BLaER1 treated with 17β-estradiol and CSF1 and Interleukin-3, amounts not matched to agents 10 nM and 100 nM (cell line): Measurements from ENCODE around the gene SOX11.
A peak's percentile ranks its signal among the peaks of the same experiment; 100 is the strongest.
"Not testable (repeated sequence)": the region's sequence is repeated elsewhere in the genome, so short reads cannot be mapped to it uniquely, and the experiment has no call there.

Experiments used
- H3K27ac ChIP-seq, 11 experiments: shearing (Covaris generic); formaldehyde crosslinking; 2 replicates each; pipeline ENCODE4 v1.8.1; 2022
- H3K27me3 ChIP-seq, 11 experiments: shearing (Covaris generic); formaldehyde crosslinking; 2 replicates each; pipeline ENCODE4 v1.8.1; 2022
- H3K36me3 ChIP-seq, 11 experiments: shearing (Covaris generic); formaldehyde crosslinking; 2 replicates each; pipeline ENCODE4 v1.8.1; 2022
- H3K4me1 ChIP-seq, 10 experiments: shearing (Covaris generic); formaldehyde crosslinking; 2 replicates each; pipeline ENCODE4 v1.8.1; 2022
- H3K4me2 ChIP-seq, 11 experiments: shearing (Covaris generic); formaldehyde crosslinking; 2 replicates each; pipeline ENCODE4 v1.8.1; 2022
- H3K4me3 ChIP-seq, 10 experiments: shearing (Covaris generic); formaldehyde crosslinking; 2 replicates each; pipeline ENCODE4 v1.8.1; 2022
- H3K9ac ChIP-seq, 11 experiments: shearing (Covaris generic); formaldehyde crosslinking; 2 replicates each; pipeline ENCODE4 v1.8.1; 2022
- H3K9me3 ChIP-seq, 11 experiments: shearing (Covaris generic); formaldehyde crosslinking; replicated peaks in 1 of 11; 2 replicates each; pipeline ENCODE4 v1.8.1; 2022
- H4K20me1 ChIP-seq, 11 experiments: shearing (Covaris generic); formaldehyde crosslinking; 2 replicates each; pipeline ENCODE4 v1.8.1; 2022
- Cebpa-rat ChIP-seq, 11 experiments: shearing (Covaris generic); IDR thresholded peaks; 2 replicates each; pipeline ENCODE4 v1.8.1; 2022

Gene SOX11

GRCh38 chr2:5691985-5692529, at the start of gene SOX11:
Gene SOX11, plus strand, starts transcription at chr2:5692384. Its CDS starts 338 bp downstream, at chr2:5692722.
- Histone ChIP-seq H3K9me3 (no peaks in the 10 kb centered on the region), H3K27me3 (no peaks in the 10 kb centered on the region), H3K4me2 (peak within 1 kb of the TSS; percentile 69 to 98 (median 95)), H3K36me3 (no peaks in the 10 kb centered on the region), H3K4me1 (peaks cover 0 to 14% (median 4%) of the 10 kb centered on the region in 10 experiments; a peak in 10 of 20 replicates), H4K20me1 (peaks cover 0 to 46% (median 33%) of the 10 kb centered on the region in 11 experiments; a peak in 19 of 22 replicates), H3K9ac (peak within 1 kb of the TSS; percentile 82 to 98 (median 95)), H3K4me3 (peak within 1 kb of the TSS; percentile 76 to 94 (median 85)), H3K27ac (peak within 1 kb of the TSS; percentile 40 to 99 (median 93))
- TF ChIP-seq Cebpa-rat (IDR thresholded peaks at IDR 0.05), result no peak

- H3K27me3 ChIP-seq, H3K36me3 ChIP-seq, H3K4me3 ChIP-seq, H4K20me1 ChIP-seq, H3K27ac ChIP-seq, H3K9ac ChIP-seq, H3K4me2 ChIP-seq, H3K4me1 ChIP-seq, H3K9me3 ChIP-seq: not testable (repeated sequence)
These were observed 39.5 kb upstream of the SOX11 start for GRCh38 chr2:5652734-5653133.

DNA sequence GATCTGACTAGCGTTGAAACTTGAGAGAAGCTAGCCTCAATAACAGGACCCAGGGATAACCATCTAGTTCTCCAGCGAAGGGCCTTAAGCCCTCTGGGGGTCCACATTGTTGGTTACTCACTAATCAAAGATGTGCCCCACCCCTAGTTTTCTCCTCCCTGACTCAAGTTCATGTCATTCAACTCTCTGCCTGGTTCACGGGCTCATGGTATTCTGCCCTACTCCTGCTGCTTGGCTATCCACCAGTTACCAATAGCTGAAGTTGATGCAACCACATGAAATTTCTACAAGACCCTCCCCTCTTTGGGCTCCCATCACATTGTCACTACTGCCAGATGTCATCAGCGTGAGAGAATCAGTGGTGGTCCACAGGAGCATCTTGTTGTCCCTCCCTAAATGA, 38.4 kb upstream of the SOX11 start:
- H4K20me1 ChIP-seq, H3K27ac ChIP-seq, H3K27me3 ChIP-seq, H3K4me3 ChIP-seq, H3K36me3 ChIP-seq, H3K9me3 ChIP-seq, H3K4me1 ChIP-seq, H3K4me2 ChIP-seq, H3K9ac ChIP-seq: not testable (repeated sequence)

DNA sequence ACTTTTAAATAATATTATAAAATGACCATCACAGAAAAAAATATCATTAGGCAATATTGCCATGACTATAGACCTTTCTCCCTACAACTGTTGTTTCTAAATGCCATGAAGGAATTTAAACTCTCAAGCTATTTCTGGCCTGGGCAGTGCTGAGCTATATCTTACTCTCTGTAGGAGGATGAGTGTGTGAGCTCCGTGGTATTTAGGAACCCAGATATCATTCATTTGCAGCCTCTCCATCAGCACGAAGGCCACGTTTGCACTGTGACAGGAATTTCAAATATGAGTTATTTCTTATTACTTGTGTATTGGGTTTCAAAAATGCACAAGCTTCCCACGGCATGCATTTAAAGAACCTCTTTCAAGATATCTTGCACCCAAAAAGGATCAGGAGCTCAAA, 35.0 kb upstream of the SOX11 start:
- no peak overlapping the region for H3K9ac ChIP-seq
- no peaks in the 10 kb centered on the region for H4K20me1 ChIP-seq
- no peaks in the 10 kb centered on the region for H3K9me3 ChIP-seq
- H3K36me3 ChIP-seq, result no peaks in the 10 kb centered on the region
- no peak overlapping the region for H3K4me3 ChIP-seq
- H3K27me3 ChIP-seq, result no peaks in the 10 kb centered on the region
- TF ChIP-seq Cebpa-rat (IDR thresholded peaks at IDR 0.05), result no peak
- H3K4me2 ChIP-seq, result no peak overlapping the region
- peaks cover 7 to 16% (median 15%) of the 10 kb centered on the region in 10 experiments; a peak in 17 of 20 replicates for H3K4me1 ChIP-seq
- no peak overlapping the region for H3K27ac ChIP-seq

- TF ChIP-seq Cebpa-rat (IDR thresholded peaks at IDR 0.05), result no peak
- no peak overlapping the region for H3K4me3 ChIP-seq
- H3K9ac ChIP-seq, result no peak overlapping the region
- no peaks in the 10 kb centered on the region for H4K20me1 ChIP-seq
- no peaks in the 10 kb centered on the region for H3K9me3 ChIP-seq
- no peaks in the 10 kb centered on the region for H3K27me3 ChIP-seq
- no peaks in the 10 kb centered on the region for H3K36me3 ChIP-seq
- H3K4me1 ChIP-seq, result peaks cover 7 to 28% (median 15%) of the 10 kb centered on the region in 10 experiments; a peak in 17 of 20 replicates
- H3K27ac ChIP-seq, result peak overlapping the region in 1 of 11 experiments; percentile 41; a peak in 1 of 22 replicates
- H3K4me2 ChIP-seq, result peak overlapping the region in 8 of 11 experiments; percentile 36 to 71 (median 60); a peak in 14 of 22 replicates
These were observed 31.6 kb upstream of the SOX11 start for GRCh38 chr2:5660591-5660990.

DNA sequence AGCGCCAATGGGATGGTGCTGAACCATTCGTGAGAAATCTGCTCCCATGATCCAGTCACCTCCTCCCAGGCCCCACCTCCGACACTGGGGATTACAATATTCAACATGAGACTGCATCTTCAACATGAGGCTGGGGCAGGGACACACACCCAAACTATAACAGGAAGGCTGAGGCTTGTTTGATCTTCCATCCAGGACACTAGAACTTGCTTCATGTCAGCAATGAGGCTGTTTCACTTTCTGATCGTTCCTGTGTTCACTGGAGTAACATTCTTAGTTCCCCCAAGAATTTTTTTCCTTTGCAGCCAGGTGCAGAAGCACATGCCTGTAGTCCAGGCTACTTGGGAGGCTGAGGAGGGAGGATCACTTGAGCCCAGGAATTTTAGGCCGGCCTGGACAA, 30.8 kb upstream of the SOX11 start:
- H4K20me1 ChIP-seq, result no peaks in the 10 kb centered on the region
- H3K27ac ChIP-seq, result peak overlapping the region in 6 of 11 experiments; percentile 25 to 65 (median 40); a peak in 10 of 22 replicates
- no peak overlapping the region; a peak in 1 of 22 replicates for H3K9ac ChIP-seq
- H3K36me3 ChIP-seq, result no peaks in the 10 kb centered on the region
- H3K4me3 ChIP-seq, result no peak overlapping the region
- peak overlapping the region; percentile 36 to 71 (median 60); a peak in 21 of 22 replicates for H3K4me2 ChIP-seq
- TF ChIP-seq Cebpa-rat (IDR thresholded peaks at IDR 0.05), result peak in 2 of 11 experiments; percentile 59 to 70; a peak in 2 of 22 replicates
- no peaks in the 10 kb centered on the region for H3K9me3 ChIP-seq
- peaks cover 12 to 28% (median 18%) of the 10 kb centered on the region in 10 experiments for H3K4me1 ChIP-seq
- H3K27me3 ChIP-seq, result no peaks in the 10 kb centered on the region

- no peak for TF ChIP-seq Cebpa-rat (IDR thresholded peaks at IDR 0.05)
- H3K4me3 ChIP-seq, result no peak overlapping the region
These were observed 27.9 kb upstream of the SOX11 start for GRCh38 chr2:5664278-5664681.

DNA sequence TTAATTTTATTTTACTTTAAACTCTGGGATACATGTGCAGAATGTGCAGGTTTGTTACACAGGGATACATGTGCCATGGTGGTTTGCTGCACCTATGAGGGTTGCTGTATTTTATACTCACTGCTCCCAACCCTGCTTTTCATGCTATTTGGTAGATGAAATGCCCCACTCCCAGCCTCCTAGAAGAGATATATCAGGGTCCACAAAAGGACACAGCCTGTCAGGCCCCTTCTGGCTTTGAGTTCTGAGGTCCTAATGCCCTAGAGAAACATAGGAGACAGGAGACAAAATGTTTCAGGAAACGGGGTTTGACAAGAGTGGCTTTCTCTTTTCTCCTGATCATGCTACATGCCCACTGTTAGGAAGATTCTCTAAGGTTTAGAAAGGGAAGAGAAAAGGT, 27.1 kb upstream of the SOX11 start:
- Histone ChIP-seq H4K20me1 (no peaks in the 10 kb centered on the region), H3K4me1 (peaks cover 21 to 52% (median 29%) of the 10 kb centered on the region in 10 experiments), H3K4me3 (no peak overlapping the region), H3K9me3 (no peaks in the 10 kb centered on the region), H3K27me3 (no peaks in the 10 kb centered on the region), H3K9ac (no peak overlapping the region), H3K4me2 (no peak overlapping the region; a peak in 1 of 22 replicates), H3K36me3 (no peaks in the 10 kb centered on the region), H3K27ac (no peak overlapping the region)
- no peak for TF ChIP-seq Cebpa-rat (IDR thresholded peaks at IDR 0.05)

More at GRCh38 chr2:5664278-5664681, 27.9 kb upstream of the SOX11 start:
- no peaks in the 10 kb centered on the region for H3K9me3 ChIP-seq
- H4K20me1 ChIP-seq, result no peaks in the 10 kb centered on the region
- no peak overlapping the region for H3K9ac ChIP-seq
- peak overlapping the region in 4 of 11 experiments; percentile 8 to 29 (median 20); a peak in 5 of 22 replicates for H3K4me2 ChIP-seq
- no peaks in the 10 kb centered on the region for H3K27me3 ChIP-seq
- no peaks in the 10 kb centered on the region for H3K36me3 ChIP-seq
- H3K27ac ChIP-seq, result no peak overlapping the region
- H3K4me1 ChIP-seq, result peaks cover 21 to 44% (median 29%) of the 10 kb centered on the region in 10 experiments

GRCh38 chr2:5666798-5667197, 25.4 kb upstream of the SOX11 start:
- Histone ChIP-seq H3K4me3 (no peak overlapping the region), H3K27ac (no peak overlapping the region), H3K27me3 (peaks cover 0 to under 1% (median 0%) of the 10 kb centered on the region in 11 experiments; a peak in 1 of 22 replicates), H3K9ac (no peak overlapping the region), H3K9me3 (no peaks in the 10 kb centered on the region), H3K4me2 (peak overlapping the region in 9 of 11 experiments; percentile 10 to 48 (median 24); a peak in 10 of 22 replicates), H4K20me1 (no peaks in the 10 kb centered on the region), H3K36me3 (no peaks in the 10 kb centered on the region), H3K4me1 (peaks cover 14 to 55% (median 24%) of the 10 kb centered on the region in 10 experiments)
- TF ChIP-seq Cebpa-rat (IDR thresholded peaks at IDR 0.05), result no peak

GRCh38 chr2:5667655-5668054, 24.5 kb upstream of the SOX11 start:
- peaks cover 12 to 56% (median 29%) of the 10 kb centered on the region in 10 experiments for H3K4me1 ChIP-seq
- H4K20me1 ChIP-seq, result not testable (repeated sequence)

More at GRCh38 chr2:5667655-5668054, 24.5 kb upstream of the SOX11 start:
- H3K27ac ChIP-seq, H3K27me3 ChIP-seq, H3K4me3 ChIP-seq, H3K9ac ChIP-seq, H3K9me3 ChIP-seq, H3K4me2 ChIP-seq, H3K36me3 ChIP-seq: not testable (repeated sequence)
